ENCODE data around the gene FOSL2. TPM values are rescaled to one million over a fixed set of nuclear protein-coding genes. Genes with fewer than 3 reads are reported as not detected.

The FOSL2 gene
- total RNA-seq, 1 experiment from 2014 or later: 0.30 TPM

- H3K4me1 ChIP-seq (ENCODE audit: low read length): no peaks in the 10 kb centered on the region
Measured at GRCh38 chr2:28435241-28435640, 42.6 kb downstream of the FOSL2 start.

DNA sequence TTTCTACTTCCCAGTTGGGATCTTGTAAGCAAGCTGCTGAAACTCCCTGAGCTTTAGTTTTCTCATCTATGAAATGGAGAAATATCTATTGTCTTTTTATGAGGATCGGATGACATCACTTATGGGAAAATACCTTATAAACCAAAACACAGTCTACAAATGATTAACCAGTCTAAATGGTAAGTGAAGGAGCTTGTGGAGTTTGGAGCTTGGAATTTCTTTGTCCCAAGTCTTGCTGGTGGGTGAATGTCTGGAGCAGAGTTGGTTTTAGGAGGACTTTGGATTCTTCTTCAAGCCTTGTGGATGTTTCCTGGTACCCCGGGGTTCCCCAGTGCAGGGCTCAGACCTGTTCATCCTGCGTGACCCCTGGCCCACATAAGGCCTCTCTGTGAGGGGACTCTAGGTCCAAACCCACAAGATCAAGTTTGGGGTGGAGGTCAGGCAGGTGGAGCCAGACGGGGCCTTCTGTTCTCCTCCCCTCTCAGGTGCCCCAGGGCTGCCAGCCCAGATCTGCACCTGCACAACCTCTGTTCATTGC is 43.2 kb downstream of the FOSL2 start:
- Histone ChIP-seq H3K4me2 (ENCODE audit: low read depth, low read length, poor library complexity, severe bottlenecking) (no peak overlapping the region), H3K4me3 (ENCODE audit: low read length) (no peak overlapping the region), H3K36me3 (ENCODE audit: insufficient read depth, low read length) (no peaks in the 10 kb centered on the region), H3K27ac (ENCODE audit: low read length) (no peak overlapping the region), H4K20me1 (ENCODE audit: insufficient read depth, low read depth, low read length) (no peaks in the 10 kb centered on the region), H3K27me3 (ENCODE audit: low read length) (no peaks in the 10 kb centered on the region), H3K9me2 (replicated peaks; ENCODE audit: insufficient read depth, low read length) (no peaks in the 10 kb centered on the region), H3K4me1 (ENCODE audit: low read length) (no peaks in the 10 kb centered on the region), H3K9me3 (ENCODE audit: low read length) (no peaks in the 10 kb centered on the region), H3K79me2 (ENCODE audit: low read length) (no peaks in the 10 kb centered on the region), H2AFZ (ENCODE audit: low read length) (no peak overlapping the region), H3K9ac (ENCODE audit: low read length) (no peak overlapping the region)
- no peak for DNase-seq

More at GRCh38 chr2:28435241-28435640, 42.6 kb downstream of the FOSL2 start:
- DNase-seq: no peak
- no peaks in the 10 kb centered on the region for H3K79me2 ChIP-seq (ENCODE audit: low read length)
- H3K9me3 ChIP-seq (ENCODE audit: low read length): no peaks in the 10 kb centered on the region
- H2AFZ ChIP-seq (ENCODE audit: low read length): no peak overlapping the region
- H3K9me2 ChIP-seq (replicated peaks; ENCODE audit: insufficient read depth, low read length): no peaks in the 10 kb centered on the region
- no peak overlapping the region for H3K4me2 ChIP-seq (ENCODE audit: low read depth, low read length, poor library complexity, severe bottlenecking)
- no peak overlapping the region for H3K9ac ChIP-seq (ENCODE audit: low read length)
- no peaks in the 10 kb centered on the region for H3K36me3 ChIP-seq (ENCODE audit: insufficient read depth, low read length)
- no peak overlapping the region for H3K4me3 ChIP-seq (ENCODE audit: low read length)
- H4K20me1 ChIP-seq (ENCODE audit: insufficient read depth, low read depth, low read length): no peaks in the 10 kb centered on the region
- no peak overlapping the region for H3K27ac ChIP-seq (ENCODE audit: low read length)
- no peaks in the 10 kb centered on the region for H3K27me3 ChIP-seq (ENCODE audit: low read length)

GRCh38 chr2:28436525-28437051 is 43.9 kb downstream of the FOSL2 start:
- Histone ChIP-seq H2AFZ (ENCODE audit: low read length) (no peak overlapping the region), H3K27me3 (ENCODE audit: low read length) (no peaks in the 10 kb centered on the region), H4K20me1 (ENCODE audit: insufficient read depth, low read depth, low read length) (no peaks in the 10 kb centered on the region), H3K79me2 (ENCODE audit: low read length) (no peaks in the 10 kb centered on the region), H3K4me2 (ENCODE audit: low read depth, low read length, poor library complexity, severe bottlenecking) (no peak overlapping the region), H3K4me3 (ENCODE audit: low read length) (no peak overlapping the region), H3K9me2 (replicated peaks; ENCODE audit: insufficient read depth, low read length) (no peaks in the 10 kb centered on the region), H3K4me1 (ENCODE audit: low read length) (no peaks in the 10 kb centered on the region), H3K9ac (ENCODE audit: low read length) (no peak overlapping the region), H3K9me3 (ENCODE audit: low read length) (no peaks in the 10 kb centered on the region), H3K27ac (ENCODE audit: low read length) (no peak overlapping the region), H3K36me3 (ENCODE audit: insufficient read depth, low read length) (no peaks in the 10 kb centered on the region)
- DNase-seq: no peak

DNA sequence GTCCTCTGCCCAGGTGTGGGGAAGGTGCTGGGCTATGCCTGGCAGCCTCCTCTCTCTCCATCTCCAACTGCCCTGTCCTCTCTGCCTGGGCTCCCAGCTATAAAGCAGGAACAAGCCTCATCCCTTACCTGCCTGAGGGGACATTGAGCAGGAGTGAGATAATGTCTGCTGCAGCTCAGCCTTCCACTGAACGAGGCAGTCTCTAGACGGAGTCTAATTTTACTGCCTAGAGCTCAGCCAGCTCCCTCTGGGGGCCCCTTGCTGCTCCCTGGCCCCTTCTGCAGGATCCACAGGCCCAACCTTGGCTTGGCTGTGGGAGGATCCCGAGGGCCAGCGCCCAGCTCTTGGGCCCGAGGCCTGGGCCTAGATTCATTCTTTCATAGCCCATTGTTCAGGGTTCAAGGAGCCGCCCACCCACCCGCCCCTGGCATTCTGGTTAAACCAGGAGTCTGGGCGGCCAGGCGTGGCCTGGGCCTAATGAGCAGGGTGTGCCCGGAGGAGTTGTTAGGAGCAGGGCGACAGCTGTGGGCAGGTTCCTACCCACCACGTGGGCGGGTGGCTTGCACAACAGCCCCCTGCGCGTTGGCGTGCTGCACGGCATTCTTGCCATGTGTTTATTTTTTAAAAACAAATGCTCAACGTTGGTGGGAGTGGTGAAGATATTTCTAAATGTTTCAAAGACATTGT is 44.6 kb downstream of the FOSL2 start:
- no peak overlapping the region for H3K27ac ChIP-seq (ENCODE audit: low read length)

GRCh38 chr2:28437918-28438317 is 45.3 kb downstream of the FOSL2 start:
- no peak overlapping the region for H3K9ac ChIP-seq (ENCODE audit: low read length)
- no peaks in the 10 kb centered on the region for H3K27me3 ChIP-seq (ENCODE audit: low read length)
- no peak overlapping the region for H2AFZ ChIP-seq (ENCODE audit: low read length)
- no peaks in the 10 kb centered on the region for H4K20me1 ChIP-seq (ENCODE audit: insufficient read depth, low read depth, low read length)
- no peak overlapping the region for H3K27ac ChIP-seq (ENCODE audit: low read length)
- no peak overlapping the region for H3K4me2 ChIP-seq (ENCODE audit: low read depth, low read length, poor library complexity, severe bottlenecking)
- H3K9me3 ChIP-seq (ENCODE audit: low read length): no peaks in the 10 kb centered on the region
- no peaks in the 10 kb centered on the region for H3K4me1 ChIP-seq (ENCODE audit: low read length)
- no peaks in the 10 kb centered on the region for H3K9me2 ChIP-seq (replicated peaks; ENCODE audit: insufficient read depth, low read length)
- H3K4me3 ChIP-seq (ENCODE audit: low read length): no peak overlapping the region
- H3K79me2 ChIP-seq (ENCODE audit: low read length): no peaks in the 10 kb centered on the region
- DNase-seq: no peak
- H3K36me3 ChIP-seq (ENCODE audit: insufficient read depth, low read length): no peaks in the 10 kb centered on the region

More for the DNA sequence above, 44.6 kb downstream of the FOSL2 start:
- Histone ChIP-seq H3K9me2 (replicated peaks; ENCODE audit: insufficient read depth, low read length) (no peaks in the 10 kb centered on the region), H3K4me1 (ENCODE audit: low read length) (no peaks in the 10 kb centered on the region), H3K9ac (ENCODE audit: low read length) (no peak overlapping the region), H3K36me3 (ENCODE audit: insufficient read depth, low read length) (no peaks in the 10 kb centered on the region), H3K4me3 (ENCODE audit: low read length) (no peak overlapping the region), H3K4me2 (ENCODE audit: low read depth, low read length, poor library complexity, severe bottlenecking) (no peak overlapping the region), H2AFZ (ENCODE audit: low read length) (no peak overlapping the region), H3K79me2 (ENCODE audit: low read length) (no peaks in the 10 kb centered on the region), H3K9me3 (ENCODE audit: low read length) (no peaks in the 10 kb centered on the region), H4K20me1 (ENCODE audit: insufficient read depth, low read depth, low read length) (no peaks in the 10 kb centered on the region), H3K27me3 (ENCODE audit: low read length) (no peaks in the 10 kb centered on the region)
- no peak for DNase-seq

GRCh38 chr2:28438532-28439063 is 45.9 kb downstream of the FOSL2 start:
- no peaks in the 10 kb centered on the region for H4K20me1 ChIP-seq (ENCODE audit: insufficient read depth, low read depth, low read length)
- no peak overlapping the region for H2AFZ ChIP-seq (ENCODE audit: low read length)
- H3K4me3 ChIP-seq (ENCODE audit: low read length): no peak overlapping the region
- H3K9me2 ChIP-seq (replicated peaks; ENCODE audit: insufficient read depth, low read length): no peaks in the 10 kb centered on the region
- no peaks in the 10 kb centered on the region for H3K9me3 ChIP-seq (ENCODE audit: low read length)
- H3K27ac ChIP-seq (ENCODE audit: low read length): no peak overlapping the region
- no peaks in the 10 kb centered on the region for H3K4me1 ChIP-seq (ENCODE audit: low read length)
- no peak for DNase-seq
- no peak overlapping the region for H3K9ac ChIP-seq (ENCODE audit: low read length)
- no peaks in the 10 kb centered on the region for H3K79me2 ChIP-seq (ENCODE audit: low read length)
- no peaks in the 10 kb centered on the region for H3K27me3 ChIP-seq (ENCODE audit: low read length)
- no peaks in the 10 kb centered on the region for H3K36me3 ChIP-seq (ENCODE audit: insufficient read depth, low read length)
- no peak overlapping the region for H3K4me2 ChIP-seq (ENCODE audit: low read depth, low read length, poor library complexity, severe bottlenecking)

GRCh38 chr2:28439127-28439526 is 46.5 kb downstream of the FOSL2 start:
- Histone ChIP-seq H3K9ac (ENCODE audit: low read length) (no peak overlapping the region), H3K27ac (ENCODE audit: low read length) (no peak overlapping the region), H3K4me3 (ENCODE audit: low read length) (no peak overlapping the region), H3K36me3 (ENCODE audit: insufficient read depth, low read length) (no peaks in the 10 kb centered on the region), H2AFZ (ENCODE audit: low read length) (no peak overlapping the region), H3K79me2 (ENCODE audit: low read length) (no peaks in the 10 kb centered on the region), H3K9me2 (replicated peaks; ENCODE audit: insufficient read depth, low read length) (no peaks in the 10 kb centered on the region), H4K20me1 (ENCODE audit: insufficient read depth, low read depth, low read length) (no peaks in the 10 kb centered on the region), H3K4me2 (ENCODE audit: low read depth, low read length, poor library complexity, severe bottlenecking) (no peak overlapping the region), H3K9me3 (ENCODE audit: low read length) (no peaks in the 10 kb centered on the region), H3K27me3 (ENCODE audit: low read length) (no peaks in the 10 kb centered on the region), H3K4me1 (ENCODE audit: low read length) (no peaks in the 10 kb centered on the region)
- DNase-seq: no peak

DNA sequence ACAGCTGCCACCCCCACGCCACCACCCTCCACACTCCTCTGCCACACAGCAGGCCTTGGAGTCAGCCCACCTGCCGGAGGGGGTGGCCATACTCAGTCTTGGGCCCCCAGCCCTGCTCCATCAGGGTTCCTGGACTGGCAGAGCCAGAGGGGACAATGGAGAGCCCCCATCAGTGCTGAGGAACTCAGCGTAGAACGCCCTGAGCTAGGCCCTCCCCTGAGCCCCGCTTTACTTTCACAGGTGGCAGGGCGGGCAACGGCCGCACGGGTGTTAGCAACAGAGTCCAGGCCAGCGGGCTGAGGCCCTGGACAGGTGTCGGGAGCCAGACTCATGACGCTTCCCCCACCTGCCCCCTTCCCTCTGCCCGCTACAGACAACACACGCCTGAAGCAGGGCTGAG is 47.1 kb downstream of the FOSL2 start:
- Histone ChIP-seq H3K27me3 (ENCODE audit: low read length) (no peaks in the 10 kb centered on the region), H3K9ac (ENCODE audit: low read length) (no peak overlapping the region)

More for the DNA sequence above, 47.1 kb downstream of the FOSL2 start:
- H3K27ac ChIP-seq (ENCODE audit: low read length): no peak overlapping the region
- no peak for DNase-seq
- H3K4me3 ChIP-seq (ENCODE audit: low read length): no peak overlapping the region
- no peaks in the 10 kb centered on the region for H3K9me2 ChIP-seq (replicated peaks; ENCODE audit: insufficient read depth, low read length)
- H3K4me2 ChIP-seq (ENCODE audit: low read depth, low read length, poor library complexity, severe bottlenecking): no peak overlapping the region
- no peak overlapping the region for H2AFZ ChIP-seq (ENCODE audit: low read length)
- no peaks in the 10 kb centered on the region for H3K4me1 ChIP-seq (ENCODE audit: low read length)
- H3K9me3 ChIP-seq (ENCODE audit: low read length): no peaks in the 10 kb centered on the region
- no peaks in the 10 kb centered on the region for H3K36me3 ChIP-seq (ENCODE audit: insufficient read depth, low read length)
- H3K79me2 ChIP-seq (ENCODE audit: low read length): no peaks in the 10 kb centered on the region
- H4K20me1 ChIP-seq (ENCODE audit: insufficient read depth, low read depth, low read length): no peaks in the 10 kb centered on the region
